ENCODE data around the gene MFN1. TPM values are rescaled to one million over a fixed set of nuclear protein-coding genes. Genes with fewer than 3 reads are reported as not detected.

The MFN1 gene
- polyA plus RNA-seq, 3 donors = 11.5 to 16.5 (median 14.8) TPM

GRCh38 chr3:179416681-179417080, 69.2 kb downstream of the MFN1 start:
- whole genome bisulfite sequencing, 3 donors = 91 to 94% (median 93%) methylated on average over 2 of the region's 2 CpGs

GRCh38 chr3:179418610-179419009, 71.1 kb downstream of the MFN1 start:
- 71 to 91% (median 90%) methylated on average over 3 of the region's 3 CpGs for WGBS, 3 donors
- no peak overlapping the region for H3K27ac ChIP-seq (ENCODE audit: low read depth, low read length)

More at GRCh38 chr3:179416681-179417080, 69.2 kb downstream of the MFN1 start:
- no peak overlapping the region for H3K27ac ChIP-seq (ENCODE audit: low read depth, low read length)

- H3K27ac ChIP-seq (ENCODE audit: low read depth, low read length) = no peak overlapping the region
- WGBS, 3 donors = 38 to 54% (median 42%) methylated on average over 2 of the region's 2 CpGs
Observed at GRCh38 chr3:179421500-179421899, 74.0 kb downstream of the MFN1 start.

GRCh38 chr3:179425075-179425474, 77.6 kb downstream of the MFN1 start:
- WGBS, 3 donors = 88 to 90% (median 89%) methylated on average over 6 of the region's 6 CpGs
- H3K27ac ChIP-seq (ENCODE audit: low read depth, low read length) = no peak overlapping the region

GRCh38 chr3:179428876-179429548, 81.5 kb downstream of the MFN1 start:
- WGBS, 3 donors = 69 to 90% (median 80%) methylated on average over 8 of the region's 8 CpGs
- H3K27ac ChIP-seq (ENCODE audit: low read depth, low read length) = no peak overlapping the region

GRCh38 chr3:179430277-179430870, 82.9 kb downstream of the MFN1 start:
- 83 to 95% (median 93%) methylated on average over 2 of the region's 2 CpGs for WGBS, 3 donors
- H3K27ac ChIP-seq (ENCODE audit: low read depth, low read length) = no peak overlapping the region

GRCh38 chr3:179432021-179432420, 84.5 kb downstream of the MFN1 start:
- 35 to 75% (median 45%) methylated on average over 3 of the region's 3 CpGs for WGBS, 3 donors
- no peak overlapping the region for H3K27ac ChIP-seq (ENCODE audit: low read depth, low read length)

GRCh38 chr3:179432451-179432850, 84.9 kb downstream of the MFN1 start:
- 79 to 88% (median 83%) methylated on average over 1 of the region's 1 CpG for WGBS, 3 donors
- H3K27ac ChIP-seq (ENCODE audit: low read depth, low read length) = no peak overlapping the region

- no peak overlapping the region for H3K27ac ChIP-seq (ENCODE audit: low read depth, low read length)
- 31 to 71% (median 52%) methylated on average over 3 of the region's 3 CpGs for WGBS, 3 donors
Observed at GRCh38 chr3:179436517-179436916, 89.0 kb downstream of the MFN1 start.

GRCh38 chr3:179438841-179439240, 91.3 kb downstream of the MFN1 start:
- H3K27ac ChIP-seq (ENCODE audit: low read depth, low read length) = no peak overlapping the region
- WGBS, 3 donors = 55 to 61% (median 61%) methylated on average over 5 of the region's 5 CpGs

Other genes with a start within 250 kb of the MFN1 start
- gene PIK3CA, start 199.4 kb upstream of the MFN1 start, polyA plus RNA-seq = 10 to 100 TPM in 2 of 3 donors, 1 to 10 TPM in 1; 4.8 to 24.1 (median 17.0) TPM
- gene KCNMB3, start 96.6 kb upstream of the MFN1 start, polyA plus RNA-seq = 1 to 10 TPM; 1.0 to 3.0 (median 2.2) TPM
- 10 to 100 TPM; 10.7 to 17.5 (median 14.5) TPM for gene ZNF639, start 24.7 kb upstream of the MFN1 start, polyA plus RNA-seq
- gene GNB4, start 103.8 kb downstream of the MFN1 start, polyA plus RNA-seq = 10 to 100 TPM in 1 of 3 donors, 1 to 10 TPM in 2; 1.4 to 12.7 (median 5.6) TPM
- gene ACTL6A, start 215.2 kb downstream of the MFN1 start, polyA plus RNA-seq = 10 to 100 TPM; 16.7 to 30.3 (median 24.5) TPM